ENCODE measurements around the gene ODF2. TPM values are rescaled to one million over a fixed set of nuclear protein-coding genes. Genes with fewer than 3 reads are reported as not detected.

The ODF2 gene
- total RNA-seq, 1 donor from 2014 or later = 24.0 TPM

GRCh38 chr9:128528445-128529160 is 72.8 kb downstream of the ODF2 start:
- DNase-seq (ENCODE audit: low spot score) = no peak

- DNase-seq (ENCODE audit: low spot score) = no peak
Observed at GRCh38 chr9:128529191-128529590, 73.4 kb downstream of the ODF2 start.

GRCh38 chr9:128532581-128532980 is 76.8 kb downstream of the ODF2 start:
- DNase-seq (ENCODE audit: low spot score) = no peak

GRCh38 chr9:128540634-128541360 is 85.0 kb downstream of the ODF2 start:
- no peak for DNase-seq (ENCODE audit: low spot score)

GRCh38 chr9:128546504-128546903 is 90.7 kb downstream of the ODF2 start:
- no peak for DNase-seq (ENCODE audit: low spot score)

GRCh38 chr9:128548876-128549275 is 93.1 kb downstream of the ODF2 start:
- no peak for DNase-seq (ENCODE audit: low spot score)

- DNase-seq (ENCODE audit: low spot score) = no peak
Observed at GRCh38 chr9:128550226-128550625, 94.4 kb downstream of the ODF2 start.

Other genes starting within 250 kb of the ODF2 start
- gene GOLGA2, start 180.0 kb upstream of the ODF2 start, total RNA-seq = 125 TPM
- 21.9 TPM for gene SWI5, start 179.7 kb upstream of the ODF2 start, total RNA-seq
- gene TRUB2, start 133.6 kb upstream of the ODF2 start, total RNA-seq = 32.7 TPM
- 91.8 TPM for gene COQ4, start 133.2 kb upstream of the ODF2 start, total RNA-seq
- gene SLC27A4, start 115.5 kb upstream of the ODF2 start, total RNA-seq = 37.1 TPM
- 57.7 TPM for gene URM1, start 84.6 kb upstream of the ODF2 start, total RNA-seq
- 51.3 TPM for gene CERCAM, start 35.1 kb upstream of the ODF2 start, total RNA-seq
- 19.8 TPM for gene GLE1, start 48.7 kb downstream of the ODF2 start, total RNA-seq
- 398 TPM for gene SPTAN1, start 96.6 kb downstream of the ODF2 start, total RNA-seq
- 36.1 TPM for gene DYNC2I2, start 200.8 kb downstream of the ODF2 start, total RNA-seq
- gene SET, start 233.2 kb downstream of the ODF2 start, total RNA-seq = 390 TPM
- gene PKN3, start 246.5 kb downstream of the ODF2 start, total RNA-seq = 11.1 TPM